ENCODE data around the gene PARD3B. TPM values are rescaled to one million over a fixed set of nuclear protein-coding genes. Genes with fewer than 3 reads are reported as not detected.

The PARD3B gene
- total and polyA plus RNA-seq, 2 of the 13 experiments (the other 11 are each of a cell fraction or from before 2014, with no cell fraction given): 0.71 to 2.3 TPM

DNA sequence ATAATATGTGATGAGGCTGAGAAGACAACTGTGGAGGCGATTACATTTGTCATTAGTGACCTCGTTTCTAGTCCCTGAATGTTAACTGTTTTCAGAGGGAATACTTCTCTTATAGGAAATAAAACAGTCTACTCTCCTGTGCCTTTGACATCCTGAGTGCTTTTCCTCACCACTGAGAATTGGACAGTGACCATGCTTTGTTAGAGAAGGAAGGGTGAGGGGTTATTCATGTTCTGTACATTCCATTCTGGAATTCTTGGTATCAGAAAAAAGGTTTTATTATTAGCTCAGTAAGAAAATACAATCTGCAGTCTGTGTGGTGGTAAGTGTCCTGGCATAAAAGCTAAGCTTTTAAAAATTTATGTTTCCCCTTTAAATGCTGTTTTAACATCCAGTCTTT lies 58.8 kb downstream of the PARD3B start:
- Histone ChIP-seq H4K20me1 (ENCODE audit: insufficient read depth, low read length) (no peaks in the 10 kb centered on the region), H3K4me1 (ENCODE audit: insufficient read depth, low read length) (no peaks in the 10 kb centered on the region), H3K36me3 (replicated peaks in 1 of 2; ENCODE audit: control insufficient read depth in 1 of 2, insufficient read depth in 2 of 2, low read length in 2 of 2) (no peaks in the 10 kb centered on the region), H3K27ac (ENCODE audit: extremely low read length, insufficient read depth, low read length) (no peak overlapping the region), H3K79me2 (ENCODE audit: insufficient read depth, low read length) (no peaks in the 10 kb centered on the region), H3K4me3 (replicated peaks in 1 of 3; ENCODE audit: insufficient read depth in 1 of 3, low read depth in 2 of 3, low read length in 3 of 3) (no peak overlapping the region), H3K27me3 (ENCODE audit: control insufficient read depth in 1 of 2, insufficient read depth in 2 of 2, low read length in 2 of 2) (no peaks in the 10 kb centered on the region), H3K9me3 (ENCODE audit: low read length) (peaks cover 25% of the 10 kb centered on the region; the same call in 1 of the 2 replicates), H2AFZ (ENCODE audit: low read length) (no peak overlapping the region), H3K4me2 (ENCODE audit: low read depth, low read length) (no peak overlapping the region), H3K9ac (ENCODE audit: insufficient read depth, low read depth, low read length) (no peak overlapping the region)
- ATAC-seq: no peak
- CTCF ChIA-PET (ENCODE audit: low intra/inter-chr PET ratio, low total read pairs): no interaction called here
- TF ChIP-seq PHF21A (CRISPR knock-in tag; IDR thresholded peaks at IDR 0.05): no peak
- no peak for TF ChIP-seq ZSCAN22 (CRISPR knock-in tag; IDR thresholded peaks at IDR 0.05)
- TF ChIP-seq AKAP8 (CRISPR knock-in tag; IDR thresholded peaks at IDR 0.05): no peak
- no peak for TF ChIP-seq KLF9 (CRISPR knock-in tag; IDR thresholded peaks at IDR 0.05; ENCODE audit: low read depth)
- no peak for TF ChIP-seq ZNF589 (CRISPR knock-in tag; conservative IDR thresholded peaks at IDR 0.05)
- no peak for TF ChIP-seq HOXA5 (CRISPR knock-in tag; IDR thresholded peaks at IDR 0.05)
- TF ChIP-seq TSC22D2 (CRISPR knock-in tag; IDR thresholded peaks at IDR 0.05; ENCODE audit: borderline replicate concordance): no peak
- TF ChIP-seq ZNF232 (CRISPR knock-in tag; IDR thresholded peaks at IDR 0.05; ENCODE audit: borderline replicate concordance): no peak
- TF ChIP-seq, protein P1, sequence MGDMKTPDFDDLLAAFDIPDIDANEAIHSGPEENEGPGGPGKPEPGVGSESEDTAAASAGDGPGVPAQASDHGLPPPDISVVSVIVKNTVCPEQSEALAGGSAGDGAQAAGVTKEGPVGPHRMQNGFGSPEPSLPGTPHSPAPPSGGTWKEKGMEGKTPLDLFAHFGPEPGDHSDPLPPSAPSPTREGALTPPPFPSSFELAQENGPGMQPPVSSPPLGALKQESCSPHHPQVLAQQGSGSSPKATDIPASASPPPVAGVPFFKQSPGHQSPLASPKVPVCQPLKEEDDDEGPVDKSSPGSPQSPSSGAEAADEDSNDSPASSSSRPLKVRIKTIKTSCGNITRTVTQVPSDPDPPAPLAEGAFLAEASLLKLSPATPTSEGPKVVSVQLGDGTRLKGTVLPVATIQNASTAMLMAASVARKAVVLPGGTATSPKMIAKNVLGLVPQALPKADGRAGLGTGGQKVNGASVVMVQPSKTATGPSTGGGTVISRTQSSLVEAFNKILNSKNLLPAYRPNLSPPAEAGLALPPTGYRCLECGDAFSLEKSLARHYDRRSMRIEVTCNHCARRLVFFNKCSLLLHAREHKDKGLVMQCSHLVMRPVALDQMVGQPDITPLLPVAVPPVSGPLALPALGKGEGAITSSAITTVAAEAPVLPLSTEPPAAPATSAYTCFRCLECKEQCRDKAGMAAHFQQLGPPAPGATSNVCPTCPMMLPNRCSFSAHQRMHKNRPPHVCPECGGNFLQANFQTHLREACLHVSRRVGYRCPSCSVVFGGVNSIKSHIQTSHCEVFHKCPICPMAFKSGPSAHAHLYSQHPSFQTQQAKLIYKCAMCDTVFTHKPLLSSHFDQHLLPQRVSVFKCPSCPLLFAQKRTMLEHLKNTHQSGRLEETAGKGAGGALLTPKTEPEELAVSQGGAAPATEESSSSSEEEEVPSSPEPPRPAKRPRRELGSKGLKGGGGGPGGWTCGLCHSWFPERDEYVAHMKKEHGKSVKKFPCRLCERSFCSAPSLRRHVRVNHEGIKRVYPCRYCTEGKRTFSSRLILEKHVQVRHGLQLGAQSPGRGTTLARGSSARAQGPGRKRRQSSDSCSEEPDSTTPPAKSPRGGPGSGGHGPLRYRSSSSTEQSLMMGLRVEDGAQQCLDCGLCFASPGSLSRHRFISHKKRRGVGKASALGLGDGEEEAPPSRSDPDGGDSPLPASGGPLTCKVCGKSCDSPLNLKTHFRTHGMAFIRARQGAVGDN (CRISPR knock-in tag; IDR thresholded peaks at IDR 0.05): no peak
- TF ChIP-seq, protein P2, sequence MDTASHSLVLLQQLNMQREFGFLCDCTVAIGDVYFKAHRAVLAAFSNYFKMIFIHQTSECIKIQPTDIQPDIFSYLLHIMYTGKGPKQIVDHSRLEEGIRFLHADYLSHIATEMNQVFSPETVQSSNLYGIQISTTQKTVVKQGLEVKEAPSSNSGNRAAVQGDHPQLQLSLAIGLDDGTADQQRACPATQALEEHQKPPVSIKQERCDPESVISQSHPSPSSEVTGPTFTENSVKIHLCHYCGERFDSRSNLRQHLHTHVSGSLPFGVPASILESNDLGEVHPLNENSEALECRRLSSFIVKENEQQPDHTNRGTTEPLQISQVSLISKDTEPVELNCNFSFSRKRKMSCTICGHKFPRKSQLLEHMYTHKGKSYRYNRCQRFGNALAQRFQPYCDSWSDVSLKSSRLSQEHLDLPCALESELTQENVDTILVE (CRISPR knock-in tag; IDR thresholded peaks at IDR 0.05): no peak
- TF ChIP-seq IKZF1 (IDR thresholded peaks at IDR 0.05): no peak
- no peak for TF ChIP-seq HDAC6 (IDR thresholded peaks at IDR 0.05; ENCODE audit: low read depth, low read length)
- TF ChIP-seq, protein P3, sequence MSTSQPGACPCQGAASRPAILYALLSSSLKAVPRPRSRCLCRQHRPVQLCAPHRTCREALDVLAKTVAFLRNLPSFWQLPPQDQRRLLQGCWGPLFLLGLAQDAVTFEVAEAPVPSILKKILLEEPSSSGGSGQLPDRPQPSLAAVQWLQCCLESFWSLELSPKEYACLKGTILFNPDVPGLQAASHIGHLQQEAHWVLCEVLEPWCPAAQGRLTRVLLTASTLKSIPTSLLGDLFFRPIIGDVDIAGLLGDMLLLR (CRISPR knock-in tag; IDR thresholded peaks at IDR 0.05): no peak
- no peak for TF ChIP-seq SKI (IDR thresholded peaks at IDR 0.05; ENCODE audit: partially characterized antibody)
- TF ChIP-seq ZNF543 (CRISPR knock-in tag; IDR thresholded peaks at IDR 0.05): no peak
- no peak for TF ChIP-seq DMAP1 (CRISPR knock-in tag; IDR thresholded peaks at IDR 0.05)
- TF ChIP-seq ZNF510 (CRISPR knock-in tag; IDR thresholded peaks at IDR 0.05; ENCODE audit: low read depth): no peak
- POLR2A ChIA-PET: no interaction called here
- intact Hi-C loops (cut with micrococcal nuclease; ENCODE audit: unreplicated experiment): no loop called here
- WGBS (ENCODE audit: low lambda C conversion rate): 42% methylated on average over 2 of the region's 2 CpGs
- in situ Hi-C loops (cut with HindIII; ENCODE audit: extremely low pct_ligation_motif_present, low pct_unique_long_range_greater_than_20kb): no loop called here
- FAIRE-seq: no peak
- DNase-seq (ENCODE audit: low spot score): no peak
- BruUV-seq (replicated peaks): no TSS peak

All from HepG2 (cell line).